Endothelial cell of umbilical vein (primary cell): ENCODE data around the gene TMEM89. TPM values are rescaled to one million over a fixed set of nuclear protein-coding genes. Genes with fewer than 3 reads are reported as not detected.

Source experiments
- BruUV-seq: library from RNA; stranded (reverse); fragments of 400-500 nt; replicated peaks from 2 replicates; lab custom pipeline; 2021; lab: Mats Ljungman, UMichigan
- CTCF ChIA-PET: fragments of 300-600, 350-600 bp; sonication (Branson Sonifier 250); formaldehyde crosslinking; loops from one replicate; lab custom pipeline; 2021; ENCODE audit warnings: antibody characterized with exemption, inconsistent platforms; lab: Charles Lee
- POLR2A ChIA-PET: fragments of 300-600, 350-600 bp; sonication (Branson Sonifier 250); formaldehyde crosslinking; loops from one replicate; lab custom pipeline; 2021; ENCODE audit warnings: antibody characterized with exemption, inconsistent platforms; lab: Charles Lee
- DNase-seq: peaks from one replicate; pipeline ENCODE4 v3.0.0-alpha.2; 2011; ENCODE audit warnings: low read depth, low spot score
- FAIRE-seq: peaks from 2 replicates; lab custom pipeline; 2011; peaks lifted over from hg19 to GRCh38; lab: Jason Lieb, UNC
- H2AFZ ChIP-seq: 2 replicates; pipeline ENCODE4 v1.6.0; 2012; ENCODE audit warnings: low read depth, low read length, control low read depth, inconsistent platforms
- H3K27ac ChIP-seq: 2 replicates; pipeline ENCODE4 v1.5.1; 2011; ENCODE audit warnings: low read depth, mild to moderate bottlenecking, control low read depth, low read length, moderate library complexity; ENCODE audit not compliant: insufficient read depth
- H3K27me3 ChIP-seq, 2 experiments: 2 replicates each; pipeline versions ENCODE4 v1.6.0 to v1.6.1; 2011; ENCODE audit warnings: low read length in 2 of 2, mixed read lengths in 1 of 2; ENCODE audit not compliant: control insufficient read depth in 2 of 2, insufficient read depth in 2 of 2
- H3K36me3 ChIP-seq, 2 experiments: 2 replicates in 1 of 2; 3 replicates in 1 of 2; pipeline ENCODE4 v1.5.1; 2011; ENCODE audit warnings: low read length in 2 of 2, mild to moderate bottlenecking in 1 of 2, moderate library complexity in 1 of 2; ENCODE audit not compliant: control insufficient read depth in 2 of 2, insufficient read depth in 2 of 2; ENCODE audit errors: extremely low read depth in 1 of 2
- H3K4me1 ChIP-seq: 3 replicates; pipeline ENCODE4 v1.5.1; 2011; ENCODE audit warnings: mild to moderate bottlenecking, low read length; ENCODE audit not compliant: control insufficient read depth, insufficient read depth; ENCODE audit errors: extremely low read depth
- H3K4me2 ChIP-seq: 2 replicates; pipeline ENCODE4 v1.6.1; 2011; ENCODE audit warnings: low read length, control low read depth, mixed read lengths; ENCODE audit not compliant: insufficient read depth
- H3K4me3 ChIP-seq, 3 experiments: fragments of 200-600 bp in 1 of 3; sonication (generic), shearing (Covaris generic) in 1 of 3; replicated peaks in 1 of 3; 2 replicates each; pipeline ENCODE4 v1.5.1; 2011 to 2016; ENCODE audit warnings: control low read depth in 3 of 3, low read length in 3 of 3, mild to moderate bottlenecking in 2 of 3, inconsistent platforms in 1 of 3, low read depth in 1 of 3, moderate library complexity in 1 of 3; ENCODE audit not compliant: insufficient read depth in 1 of 3
- H3K79me2 ChIP-seq: 2 replicates; pipeline ENCODE4 v1.6.0; 2012; ENCODE audit warnings: low read length, inconsistent platforms; ENCODE audit not compliant: control insufficient read depth, insufficient read depth
- H3K9ac ChIP-seq: replicated peaks from 2 replicates; pipeline ENCODE3; 2011; ENCODE audit warnings: low read length, control low read depth; ENCODE audit not compliant: insufficient read depth; ENCODE audit errors: extremely low read depth
- H3K9me1 ChIP-seq: replicated peaks from 3 replicates; pipeline ENCODE4 v1.6.0; 2011; ENCODE audit warnings: mild to moderate bottlenecking, low read length; ENCODE audit not compliant: control insufficient read depth, insufficient read depth; ENCODE audit errors: extremely low read depth
- H3K9me3 ChIP-seq: replicated peaks from 2 replicates; pipeline ENCODE4 v1.5.1; 2012; ENCODE audit warnings: low read length, inconsistent platforms; ENCODE audit not compliant: control insufficient read depth, insufficient read depth
- H4K20me1 ChIP-seq: replicated peaks from 2 replicates; pipeline ENCODE3; 2011; ENCODE audit warnings: mild to moderate bottlenecking, low read length; ENCODE audit not compliant: control insufficient read depth, insufficient read depth; ENCODE audit errors: extremely low read depth
- CTCF ChIP-seq, 2 donors: IDR thresholded peaks; 1 replicate in 1 of 2; 2 replicates in 1 of 2; pipeline ENCODE4 v1.5.1; 2011; ENCODE audit warnings: low read length in 2 of 2, mild to moderate bottlenecking in 2 of 2, moderate library complexity in 2 of 2, control low read depth in 1 of 2, inconsistent platforms in 1 of 2, low read depth in 1 of 2; ENCODE audit not compliant: insufficient read depth in 1 of 2; ENCODE audit errors: extremely low read depth in 1 of 2
- EZH2 ChIP-seq: IDR thresholded peaks from 2 replicates; pipeline ENCODE4 v1.6.1; 2012; ENCODE audit warnings: borderline replicate concordance, low read depth, mild to moderate bottlenecking, moderate library complexity, low read length, inconsistent platforms; ENCODE audit not compliant: severe bottlenecking
- FOS ChIP-seq: IDR thresholded peaks from 2 replicates; pipeline ENCODE4 v1.6.1; 2011; ENCODE audit warnings: mild to moderate bottlenecking, low read length, moderate library complexity, borderline replicate concordance; ENCODE audit not compliant: insufficient read depth
- GATA2 ChIP-seq: IDR thresholded peaks from 2 replicates; pipeline ENCODE4 v1.7.0; 2011; ENCODE audit warnings: low read depth, mild to moderate bottlenecking, moderate library complexity, mixed read lengths, low read length; ENCODE audit not compliant: insufficient read length, insufficient read depth
- JUN ChIP-seq: IDR thresholded peaks from 2 replicates; pipeline ENCODE4 v1.6.1; 2011; ENCODE audit warnings: borderline replicate concordance, low read depth; ENCODE audit not compliant: insufficient read length, insufficient read depth
- MAX ChIP-seq: IDR thresholded peaks from 2 replicates; pipeline ENCODE4 v1.6.1; 2011; ENCODE audit not compliant: insufficient read depth, insufficient read length
- MYC ChIP-seq: IDR thresholded peaks from one replicate; pipeline ENCODE4 v1.6.1; 2011; ENCODE audit warnings: mild to moderate bottlenecking, low read depth, low read length
- POLR2A ChIP-seq: IDR thresholded peaks from 2 replicates; pipeline ENCODE4 v1.6.1; 2012; ENCODE audit warnings: low read depth, mild to moderate bottlenecking, control low read depth, low read length
- POLR2AphosphoS5 ChIP-seq: IDR thresholded peaks from 2 replicates; pipeline ENCODE4 v1.6.1; 2012; ENCODE audit warnings: low read depth, mild to moderate bottlenecking, control low read depth, low read length, moderate library complexity; ENCODE audit not compliant: insufficient read depth
- dilution Hi-C: fragments of 300-500 bp; cut with MboI; formaldehyde crosslinking; loops from one replicate; pipeline ENCODE4 v1.15.0; 2019; ENCODE audit warnings: low sequenced_read_pairs; ENCODE audit not compliant: extremely low pct_ligation_motif_present
- intact Hi-C: fragments of 100-400 bp; cut with micrococcal nuclease; formaldehyde crosslinking; loops from one replicate; pipeline ENCODE4 v1.10.0; 2022
- polyA plus RNA-seq, 4 experiments: library from polyadenylated mRNA; depleted of rRNA in 3 of 4; stranded (reverse) in 3 of 4; unstranded in 1 of 4; fragments of >200 nt; gene quantifications; 2 replicates each; pipeline versions ENCODE4 v1.2.1 to v1.2.3, GENCODE V29; 2011 to 2012; ENCODE audit warnings: missing spikeins in 1 of 4
- total RNA-seq: library from RNA; stranded (reverse); gene quantifications from 2 replicates; pipeline ENCODE4 v1.2.3, GENCODE V29; 2021

TMEM89 gene
- total and polyA plus RNA-seq, 2 donors (not counting 3 experiments of a cell fraction or from before 2014, with no cell fraction given) = not detected

GRCh38 chr3:48584836-48585235, 36.7 kb downstream of the TMEM89 start:
- no peaks in the 10 kb centered on the region for H3K36me3 ChIP-seq
- POLR2A ChIA-PET = no interaction called here
- FAIRE-seq = no peak

More at GRCh38 chr3:48584836-48585235, 36.7 kb downstream of the TMEM89 start:
- Histone ChIP-seq H3K79me2 (no peaks in the 10 kb centered on the region), H3K27me3 (peaks cover 0 to 3% of the 10 kb centered on the region in 2 experiments), H3K27ac (no peak overlapping the region), H3K4me2 (no peak overlapping the region), H3K9ac (no peak overlapping the region), H3K4me3 (no peak overlapping the region), H2AFZ (no peak overlapping the region), H3K4me1 (no peaks in the 10 kb centered on the region), H3K9me1 (no peaks in the 10 kb centered on the region), H3K9me3 (no peaks in the 10 kb centered on the region), H4K20me1 (no peaks in the 10 kb centered on the region)
- dilution Hi-C loops (no loop called here), intact Hi-C loops (no loop called here)
- CTCF ChIA-PET = interaction anchor here (1.5 kb wide), 1 partner anchor 18 kb away, joined by 3 read pairs; no protein-coding TSS in a partner anchor
- BruUV-seq = no TSS peak
- no peak for TF ChIP-seq MYC
- TF ChIP-seq FOS = no peak
- TF ChIP-seq CTCF (IDR thresholded peaks at IDR 0.05; ENCODE audit: extremely low read depth in 1 of 2, insufficient read depth in 1 of 2, low read depth in 1 of 2, low read length in 2 of 2) = no peak
- TF ChIP-seq JUN = no peak
- TF ChIP-seq POLR2AphosphoS5 = no peak
- TF ChIP-seq EZH2 = no peak
- TF ChIP-seq GATA2 = no peak
- no peak for TF ChIP-seq POLR2A
- no peak for TF ChIP-seq MAX
- no peak for DNase-seq
